Colonic mucosa (tissue), 4 donors: ENCODE results near the gene RING1. TPM values are rescaled to one million over a fixed set of nuclear protein-coding genes. Genes with fewer than 3 reads are reported as not detected.
A peak's percentile ranks its signal among the peaks of the same experiment; 100 is the strongest.

ENCODE experiments used
- DNase-seq: peaks from one replicate; pipeline ENCODE4 v3.0.0-alpha.2; 2020
- H3K27ac ChIP-seq: fragments of 200-600 bp; one replicate; pipeline ENCODE4 v1.8.0; 2021
- H3K27me3 ChIP-seq: fragments of 200-600 bp; one replicate; pipeline ENCODE4 v1.8.0; 2021
- H3K36me3 ChIP-seq: fragments of 200-600 bp; one replicate; pipeline ENCODE4 v1.8.0; 2021
- H3K4me1 ChIP-seq: fragments of 200-600 bp; one replicate; pipeline ENCODE4 v1.8.0; 2021; ENCODE audit warnings: mild to moderate bottlenecking
- H3K4me3 ChIP-seq: fragments of 200-600 bp; one replicate; pipeline ENCODE4 v1.8.0; 2021
- H3K9ac ChIP-seq, 2 donors: one replicate each; pipeline ENCODE4 v1.7.0; 2013; ENCODE audit warnings: control low read depth in 2 of 2, low read depth in 2 of 2, low read length in 2 of 2
- H3K9me3 ChIP-seq: fragments of 200-600 bp; one replicate; pipeline ENCODE4 v1.8.0; 2021
- intact Hi-C: fragments of 100-400 bp; cut with DNase I; formaldehyde crosslinking; loops from one replicate; pipeline ENCODE4 v1.14.1; 2022
- total RNA-seq, 2 donors: library from RNA; stranded (reverse); fragmentation: NEBNext Ultra II Directional in 1 of 2; extraction: Animal tissue kit (Norgen Biotek cat#: 25700) in 1 of 2; gene quantifications; one replicate each; pipeline ENCODE4 v1.2.1, GENCODE V29; 2021
- TF ChIP-seq, protein P1 (sequence below): fragments of 200-600 bp; IDR thresholded peaks from one replicate; pipeline ENCODE4 v1.8.0; 2022; ENCODE audit warnings: antibody characterized with exemption, mild to moderate bottlenecking
- donor health status: healthy.
- donor health status: DM: no; HTN: no; CAD: no.
- donor health status: DM: no; HTN: no; CAD: no.

Gene RING1
- total RNA-seq, 2 donors from 2014 or later = 24.8 to 30.9 TPM

DNA sequence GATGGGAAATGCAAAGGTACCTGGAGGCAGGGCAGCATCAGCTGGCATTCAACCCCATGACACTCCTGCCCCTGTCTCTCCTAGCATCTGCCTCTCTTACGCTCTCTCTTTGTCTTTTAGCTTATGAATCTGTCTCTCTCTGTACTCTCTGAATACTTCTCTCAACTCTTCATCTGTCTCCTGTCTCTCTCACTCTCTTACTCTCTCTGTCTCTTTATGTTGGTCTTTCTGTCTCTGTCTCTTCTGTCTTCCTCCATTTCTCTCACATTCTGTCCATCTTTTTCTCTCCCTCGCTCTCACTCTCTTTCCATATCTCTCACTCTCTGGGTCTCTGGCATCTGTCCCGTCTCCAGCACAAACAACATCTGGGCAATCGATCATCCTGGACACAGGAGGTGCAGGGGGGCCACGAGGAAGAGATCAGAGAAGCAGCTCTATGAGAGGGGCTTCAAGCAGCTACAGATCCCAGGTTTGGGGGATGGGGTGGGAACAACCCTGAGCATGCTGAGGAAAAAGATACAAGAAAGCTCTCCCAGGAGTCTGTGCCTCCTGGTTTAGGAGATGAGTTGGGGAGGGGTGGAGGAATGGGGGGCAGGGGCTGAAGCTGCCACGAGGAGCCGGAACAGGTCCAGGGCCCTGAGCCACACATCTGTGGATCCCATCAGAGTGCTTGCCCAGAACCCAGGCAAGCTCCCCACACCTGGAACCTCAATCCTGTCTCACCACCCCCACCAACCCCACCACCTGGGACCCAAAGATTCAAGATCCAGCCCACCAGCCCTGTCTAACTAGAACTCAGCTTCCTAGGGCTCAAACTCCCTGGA, 18.5 kb upstream of the RING1 start:
- intact Hi-C loops = no loop called here
- no peak overlapping the region for H3K4me3 ChIP-seq
- TF ChIP-seq, protein P1, sequence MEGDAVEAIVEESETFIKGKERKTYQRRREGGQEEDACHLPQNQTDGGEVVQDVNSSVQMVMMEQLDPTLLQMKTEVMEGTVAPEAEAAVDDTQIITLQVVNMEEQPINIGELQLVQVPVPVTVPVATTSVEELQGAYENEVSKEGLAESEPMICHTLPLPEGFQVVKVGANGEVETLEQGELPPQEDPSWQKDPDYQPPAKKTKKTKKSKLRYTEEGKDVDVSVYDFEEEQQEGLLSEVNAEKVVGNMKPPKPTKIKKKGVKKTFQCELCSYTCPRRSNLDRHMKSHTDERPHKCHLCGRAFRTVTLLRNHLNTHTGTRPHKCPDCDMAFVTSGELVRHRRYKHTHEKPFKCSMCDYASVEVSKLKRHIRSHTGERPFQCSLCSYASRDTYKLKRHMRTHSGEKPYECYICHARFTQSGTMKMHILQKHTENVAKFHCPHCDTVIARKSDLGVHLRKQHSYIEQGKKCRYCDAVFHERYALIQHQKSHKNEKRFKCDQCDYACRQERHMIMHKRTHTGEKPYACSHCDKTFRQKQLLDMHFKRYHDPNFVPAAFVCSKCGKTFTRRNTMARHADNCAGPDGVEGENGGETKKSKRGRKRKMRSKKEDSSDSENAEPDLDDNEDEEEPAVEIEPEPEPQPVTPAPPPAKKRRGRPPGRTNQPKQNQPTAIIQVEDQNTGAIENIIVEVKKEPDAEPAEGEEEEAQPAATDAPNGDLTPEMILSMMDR = no peak

GRCh38 chr6:33190504-33191107, 17.7 kb upstream of the RING1 start:
- no peak for DNase-seq
- intact Hi-C loops = no loop called here
- peaks cover 24% of the 10 kb centered on the region for H3K27me3 ChIP-seq
- TF ChIP-seq, protein P1 = no peak
- H3K4me3 ChIP-seq = no peak overlapping the region
- H3K9ac ChIP-seq = no peak overlapping the region
- H3K4me1 ChIP-seq = peaks cover 6% of the 10 kb centered on the region
- H3K36me3 ChIP-seq = no peaks in the 10 kb centered on the region
- H3K27ac ChIP-seq = no peak overlapping the region
- H3K9me3 ChIP-seq = no peaks in the 10 kb centered on the region

More for the DNA sequence above, 18.5 kb upstream of the RING1 start:
- H3K9ac ChIP-seq = no peak overlapping the region
- peaks cover 24% of the 10 kb centered on the region for H3K27me3 ChIP-seq
- no peaks in the 10 kb centered on the region for H3K36me3 ChIP-seq
- no peaks in the 10 kb centered on the region for H3K9me3 ChIP-seq
- H3K4me1 ChIP-seq = peaks cover 6% of the 10 kb centered on the region
- no peak overlapping the region for H3K27ac ChIP-seq
- no peak for DNase-seq

GRCh38 chr6:33191383-33192104, 16.8 kb upstream of the RING1 start:
- H3K27ac ChIP-seq = no peak overlapping the region
- intact Hi-C loops = no loop called here
- DNase-seq = no peak
- peaks cover 24% of the 10 kb centered on the region for H3K27me3 ChIP-seq
- H3K9me3 ChIP-seq = no peaks in the 10 kb centered on the region
- H3K4me3 ChIP-seq = no peak overlapping the region
- TF ChIP-seq, protein P1 = no peak
- peaks cover 3% of the 10 kb centered on the region for H3K36me3 ChIP-seq
- peaks cover 6% of the 10 kb centered on the region for H3K4me1 ChIP-seq
- no peak overlapping the region for H3K9ac ChIP-seq

- intact Hi-C loops = no loop called here
- DNase-seq = no peak
- Histone ChIP-seq H3K27ac (no peak within 1 kb of the TSS), H3K4me3 (peak within 1 kb of the TSS; percentile 11), H3K4me1 (peaks cover 6% of the 10 kb centered on the region), H3K27me3 (peaks cover 24% of the 10 kb centered on the region), H3K9ac (peak within 1 kb of the TSS; percentile 44 to 47), H3K9me3 (no peaks in the 10 kb centered on the region), H3K36me3 (peaks cover 3% of the 10 kb centered on the region)
- TF ChIP-seq, protein P1 = no peak
Observed at GRCh38 chr6:33192105-33192646, 16.1 kb upstream of the RING1 start, which contains the start of gene COL11A2. TSS of gene COL11A2 (minus strand) at chr6:33192467. CDS start at chr6:33192240, 227 bp downstream.
